Lower leg skin (tissue), 3 donors: ENCODE measurements around the gene CCDC175.

Source experiments
- CTCF ChIP-seq, 3 donors: fragments of 450-650 bp; IDR thresholded peaks; one replicate each; pipeline ENCODE4 v1.5.1; 2016; ENCODE audit warnings: antibody characterized with exemption in 3 of 3, mild to moderate bottlenecking in 3 of 3, moderate library complexity in 2 of 3
- POLR2A ChIP-seq, 2 donors: fragments of 450-650 bp; IDR thresholded peaks; one replicate each; pipeline ENCODE4 v1.6.1; 2016 to 2017; ENCODE audit warnings: antibody characterized with exemption in 2 of 2, mild to moderate bottlenecking in 1 of 2, moderate library complexity in 1 of 2

DNA sequence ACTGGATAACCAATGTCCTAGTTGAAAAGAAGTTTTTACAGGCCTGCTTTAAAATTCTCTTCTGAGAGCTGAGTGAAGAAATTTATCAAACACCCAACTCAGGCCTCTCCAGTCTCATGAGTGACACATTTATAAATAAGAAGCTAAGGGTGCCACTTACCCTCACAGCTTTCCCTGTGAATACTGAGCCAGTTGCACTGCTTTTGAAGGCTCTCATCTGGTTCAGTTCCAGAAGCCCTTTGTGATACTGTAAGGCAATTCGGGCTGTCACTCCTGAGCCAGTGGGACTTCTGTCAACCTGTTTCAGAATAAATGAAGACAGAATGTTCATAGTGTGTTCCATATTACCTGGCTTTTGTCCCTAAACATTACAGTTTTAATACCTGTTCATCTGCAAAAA is 100.9 kb downstream of the CCDC175 start:
- no peak for TF ChIP-seq CTCF (IDR thresholded peaks at IDR 0.05)
- no peak for TF ChIP-seq POLR2A (IDR thresholded peaks at IDR 0.05)
